ENCODE data around the gene LSM11. TPM values are rescaled to one million over a fixed set of nuclear protein-coding genes. Genes with fewer than 3 reads are reported as not detected.

LSM11 gene
- total RNA-seq, 1 donor from 2014 or later, result 3.0 TPM

DNA sequence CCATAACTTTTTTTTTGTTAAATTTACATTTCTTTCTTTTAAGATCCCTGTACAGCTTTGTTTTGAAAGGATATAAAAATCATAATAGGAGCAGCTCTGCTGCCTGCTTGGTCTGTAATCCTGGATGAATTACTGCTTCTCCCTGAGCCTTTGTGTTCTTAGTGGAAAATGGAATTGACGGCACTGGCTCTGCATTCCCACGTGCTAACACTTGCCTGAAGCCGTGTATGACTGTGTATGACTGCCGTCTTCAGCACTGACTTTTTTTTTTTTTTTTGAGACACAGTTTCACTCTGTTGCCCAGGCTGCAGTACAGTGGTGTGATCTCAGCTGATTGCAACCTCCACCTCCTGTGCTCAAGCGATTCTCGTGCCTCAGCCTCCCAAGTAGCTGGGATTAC lies 7.5 kb upstream of the LSM11 start:
- no peak for TF ChIP-seq CTCF (conservative IDR thresholded peaks at IDR 0.05; ENCODE audit: low read depth, low read length)
- no peak overlapping the region for H3K4me3 ChIP-seq (ENCODE audit: low read depth, low read length)
- DNase-seq (ENCODE audit: low read depth), result no peak

GRCh38 chr5:157739388-157740228 lies 3.9 kb upstream of the LSM11 start:
- H3K4me3 ChIP-seq (ENCODE audit: low read depth, low read length), result no peak overlapping the region
- TF ChIP-seq CTCF (conservative IDR thresholded peaks at IDR 0.05; ENCODE audit: low read depth, low read length), result no peak
- no peak for DNase-seq (ENCODE audit: low read depth)

DNA sequence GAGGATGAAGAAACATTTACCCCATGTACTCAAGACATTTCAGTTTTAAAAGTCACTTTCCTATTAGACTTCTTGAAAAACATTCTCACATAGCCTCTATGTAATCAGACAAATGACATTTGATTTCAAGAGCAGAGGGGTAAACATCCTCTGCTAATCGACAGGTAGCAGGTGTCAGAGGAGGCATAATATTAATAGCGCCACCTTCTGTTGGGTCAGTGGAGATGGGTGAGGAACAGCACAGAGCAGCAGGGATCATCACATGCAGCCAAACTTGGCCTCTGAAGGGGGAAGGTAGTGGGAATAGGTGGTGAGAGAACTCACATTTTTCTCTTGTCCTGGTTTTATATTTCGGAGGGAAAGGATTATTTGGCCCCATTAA lies 3.3 kb upstream of the LSM11 start:
- TF ChIP-seq CTCF (conservative IDR thresholded peaks at IDR 0.05; ENCODE audit: low read depth, low read length), result peak; percentile 69
- DNase-seq (ENCODE audit: low read depth), result no peak
- no peak overlapping the region for H3K4me3 ChIP-seq (ENCODE audit: low read depth, low read length)

DNA sequence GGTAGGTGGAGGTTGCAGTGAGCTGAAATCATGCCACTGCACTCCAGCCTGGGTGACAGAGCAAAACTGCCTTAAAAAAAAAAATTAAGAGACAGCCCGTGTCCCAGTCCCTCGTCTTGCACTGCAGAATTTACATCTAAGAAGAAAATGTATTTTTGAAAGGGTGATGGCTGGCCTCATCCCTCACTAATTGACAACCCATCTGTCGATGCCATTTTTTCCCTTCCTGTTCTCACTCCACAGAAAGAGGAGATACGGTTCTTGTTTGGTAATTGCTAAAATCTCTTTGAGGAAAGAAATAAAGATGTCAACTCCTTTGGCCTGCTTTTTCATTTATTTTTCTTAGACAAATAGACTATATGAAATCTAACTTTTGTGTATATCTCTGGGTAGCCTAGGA lies 2.4 kb upstream of the LSM11 start:
- TF ChIP-seq CTCF (conservative IDR thresholded peaks at IDR 0.05; ENCODE audit: low read depth, low read length), result no peak
- no peak overlapping the region for H3K4me3 ChIP-seq (ENCODE audit: low read depth, low read length)
- no peak for DNase-seq (ENCODE audit: low read depth)

- no peak for DNase-seq (ENCODE audit: low read depth)
- TF ChIP-seq CTCF (conservative IDR thresholded peaks at IDR 0.05; ENCODE audit: low read depth, low read length), result no peak
- peak overlapping the region; percentile 75 for H3K4me3 ChIP-seq (ENCODE audit: low read depth, low read length)
Measured at GRCh38 chr5:157744051-157745011, 819 bp downstream of the LSM11 start.

DNA sequence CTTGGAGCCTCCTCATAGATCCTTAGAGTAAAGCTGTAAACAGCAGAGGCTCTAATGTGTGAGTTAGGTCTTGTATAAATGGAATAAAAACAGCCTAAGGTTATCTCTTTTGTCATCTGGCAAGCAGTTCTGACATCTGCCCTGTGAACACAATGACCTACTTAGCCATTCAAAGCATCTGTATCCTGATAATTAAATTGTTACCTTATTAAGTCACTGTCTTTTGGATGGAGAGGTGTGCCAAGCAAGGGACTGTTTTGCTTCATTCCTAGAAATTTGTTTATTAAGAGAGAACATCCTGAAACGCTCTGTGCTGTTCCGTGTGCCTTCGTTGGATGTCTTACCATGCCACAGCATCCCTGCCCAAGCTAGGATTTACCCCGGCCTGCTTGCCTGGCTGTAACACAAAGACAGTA lies 1.5 kb downstream of the LSM11 start:
- peak overlapping the region; percentile 75 for H3K4me3 ChIP-seq (ENCODE audit: low read depth, low read length)
- TF ChIP-seq CTCF (conservative IDR thresholded peaks at IDR 0.05; ENCODE audit: low read depth, low read length), result no peak

More for the DNA sequence above, 1.5 kb downstream of the LSM11 start:
- no peak for DNase-seq (ENCODE audit: low read depth)

Measured in epithelial cell of proximal tubule (primary cell).